SH-SY5Y (cell line): ENCODE results near the gene FAM135A.

Experiments
- GATA2 ChIP-seq: IDR thresholded peaks from 2 replicates; pipeline ENCODE4 v1.6.1; 2011; ENCODE audit warnings: mild to moderate bottlenecking, low read depth, low read length
- GATA3 ChIP-seq: IDR thresholded peaks from 2 replicates; pipeline ENCODE4 v1.6.1; 2011; ENCODE audit warnings: low read depth, mild to moderate bottlenecking, low read length, moderate library complexity

- TF ChIP-seq GATA2 (no peak), GATA3 (no peak)
Observed at GRCh38 chr6:70531133-70531532, 117.8 kb downstream of the FAM135A start.
